ENCODE results near the gene CCL26. TPM values are rescaled to one million over a fixed set of nuclear protein-coding genes. Genes with fewer than 3 reads are reported as not detected.

Gene CCL26
- total and polyA plus RNA-seq, 2 of the 4 experiments (the other 2 are of a cell fraction) = not detected

DNA sequence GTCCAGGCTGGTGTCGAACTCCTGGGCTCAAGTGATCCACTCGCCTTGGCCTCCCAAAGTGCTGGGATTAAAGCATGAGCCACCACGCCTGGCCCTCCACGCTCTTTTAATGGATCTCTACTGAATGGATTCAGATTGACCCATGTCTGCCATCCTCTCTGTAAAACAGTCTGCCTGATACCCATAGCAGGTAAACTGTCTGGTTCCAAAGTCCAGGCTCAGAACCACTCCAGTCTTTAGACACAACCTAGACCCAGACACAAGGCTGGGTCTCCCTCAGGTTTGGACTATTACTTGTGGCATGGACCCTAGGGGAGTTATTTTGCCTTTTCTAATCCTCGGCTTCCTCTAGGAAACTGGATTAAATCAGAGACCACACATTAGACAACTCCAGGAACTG lies 52.4 kb downstream of the CCL26 start:
- POLR2A ChIA-PET (ENCODE audit: unreplicated experiment) = no interaction called here
- Histone ChIP-seq H3K4ac (ENCODE audit: low read depth, low read length) (0 out of 2 replicates have a peak overlapping the region, but pooled peaks have one; percentile 34), H3K9ac (ENCODE audit: low read depth, low read length) (no peak overlapping the region), H4K91ac (ENCODE audit: insufficient read depth, low read depth, low read length) (no peak overlapping the region; the same call in 1 of the 2 replicates), H3K27ac (ENCODE audit: insufficient read depth, low read length) (no peak overlapping the region), H3K56ac (ENCODE audit: extremely low read depth, insufficient read depth, low read length) (no peak overlapping the region), H3K18ac (ENCODE audit: low read depth, low read length) (no peak overlapping the region), H2BK20ac (ENCODE audit: low read depth, low read length) (0 out of 2 replicates have a peak overlapping the region, but pooled peaks have one; percentile 32), H3K23ac (ENCODE audit: low read depth, low read length) (no peak overlapping the region), H3K9me3 (ENCODE audit: control insufficient read depth, insufficient read depth, low read length) (no peaks in the 10 kb centered on the region), H2BK5ac (ENCODE audit: low read depth, low read length, poor library complexity, severe bottlenecking) (no peak overlapping the region), H2BK15ac (ENCODE audit: low read depth, low read length) (no peak overlapping the region), H3K36me3 (ENCODE audit: control insufficient read depth, insufficient read depth, low read length) (peaks cover 2% of the 10 kb centered on the region; the same call in 1 of the 2 replicates), H4K20me1 (ENCODE audit: insufficient read depth, low read length) (no peaks in the 10 kb centered on the region), H2AK5ac (ENCODE audit: low read depth, low read length) (0 out of 2 replicates have a peak overlapping the region, but pooled peaks have one; percentile 9), H3K4me3 (ENCODE audit: insufficient read depth, low read depth, low read length) (no peak overlapping the region), H4K5ac (ENCODE audit: low read depth, low read length) (no peak overlapping the region), H3K4me1 (ENCODE audit: control insufficient read depth, insufficient read depth, low read length) (0 out of 2 replicates have a peak, but pooled peaks cover 3% of the 10 kb centered on the region), H3K14ac (replicated peaks; ENCODE audit: low read depth, low read length) (no peak overlapping the region), H3K27me3 (ENCODE audit: control insufficient read depth, insufficient read depth, low read length) (no peaks in the 10 kb centered on the region), H3K79me1 (ENCODE audit: low read depth in 1 of 2, low read length in 2 of 2) (peaks cover 0 to 31% of the 10 kb centered on the region in 2 experiments; a peak in 3 of 4 replicates), H3K9me1 (ENCODE audit: insufficient read depth, low read length) (peaks cover 14% of the 10 kb centered on the region), H2AFZ (replicated peaks; ENCODE audit: low read length, poor library complexity) (no peak overlapping the region), H2BK120ac (ENCODE audit: low read depth, low read length) (no peak overlapping the region), H4K8ac (ENCODE audit: low read depth in 2 of 2, low read length in 2 of 2) (no peak overlapping the region; a peak in 1 of 4 replicates), H2AK9ac (replicated peaks; ENCODE audit: low read depth, low read length, poor library complexity) (no peak overlapping the region), H3K4me2 (ENCODE audit: low read depth, low read length) (no peak overlapping the region)
- intact Hi-C loops (cut with micrococcal nuclease) (no loop called here), dilution Hi-C loops (cut with HindIII; ENCODE audit: low sequenced_read_pairs, unreplicated experiment) (no loop called here), in situ Hi-C loops (cut with MboI; ENCODE audit: low sequenced_read_pairs) (no loop called here)
- no peak for DNase-seq
- WGBS, 2 experiments (ENCODE audit: extremely low coverage in 2 of 2, insufficient read length in 1 of 2) = 100% methylated on average over 1 of the region's 5 CpGs; no CpG with 5 or more reads in 1 of the 2 experiments
- CTCF ChIA-PET = no interaction called here
- ATAC-seq (ENCODE audit: low read depth) = no peak
- no TSS peak for BruUV-seq (replicated peaks)
- TF ChIP-seq RAD21 (IDR thresholded peaks at IDR 0.05; ENCODE audit: low read length) (no peak), CHD1 (IDR thresholded peaks at IDR 0.05; ENCODE audit: low read depth, low read length) (no peak), MXI1 (IDR thresholded peaks at IDR 0.05; ENCODE audit: borderline replicate concordance, low read depth, low read length) (no peak), RCOR1 (IDR thresholded peaks at IDR 0.05; ENCODE audit: insufficient replicate concordance, low read length) (no peak), FOS (IDR thresholded peaks at IDR 0.05; ENCODE audit: low read depth, low read length) (no peak), POLR2A (IDR thresholded peaks at IDR 0.05; ENCODE audit: low read depth, low read length) (no peak), RFX5 (IDR thresholded peaks at IDR 0.05; ENCODE audit: low read depth, low read length) (no peak), SMC3 (IDR thresholded peaks at IDR 0.05; ENCODE audit: low read depth, low read length) (no peak)
- TF ChIP-seq, protein P1, sequence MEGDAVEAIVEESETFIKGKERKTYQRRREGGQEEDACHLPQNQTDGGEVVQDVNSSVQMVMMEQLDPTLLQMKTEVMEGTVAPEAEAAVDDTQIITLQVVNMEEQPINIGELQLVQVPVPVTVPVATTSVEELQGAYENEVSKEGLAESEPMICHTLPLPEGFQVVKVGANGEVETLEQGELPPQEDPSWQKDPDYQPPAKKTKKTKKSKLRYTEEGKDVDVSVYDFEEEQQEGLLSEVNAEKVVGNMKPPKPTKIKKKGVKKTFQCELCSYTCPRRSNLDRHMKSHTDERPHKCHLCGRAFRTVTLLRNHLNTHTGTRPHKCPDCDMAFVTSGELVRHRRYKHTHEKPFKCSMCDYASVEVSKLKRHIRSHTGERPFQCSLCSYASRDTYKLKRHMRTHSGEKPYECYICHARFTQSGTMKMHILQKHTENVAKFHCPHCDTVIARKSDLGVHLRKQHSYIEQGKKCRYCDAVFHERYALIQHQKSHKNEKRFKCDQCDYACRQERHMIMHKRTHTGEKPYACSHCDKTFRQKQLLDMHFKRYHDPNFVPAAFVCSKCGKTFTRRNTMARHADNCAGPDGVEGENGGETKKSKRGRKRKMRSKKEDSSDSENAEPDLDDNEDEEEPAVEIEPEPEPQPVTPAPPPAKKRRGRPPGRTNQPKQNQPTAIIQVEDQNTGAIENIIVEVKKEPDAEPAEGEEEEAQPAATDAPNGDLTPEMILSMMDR (conservative IDR thresholded peaks at IDR 0.05; ENCODE audit: low read depth, low read length) = no peak

Other genes with a start within 250 kb of the CCL26 start
- gene HIP1, start 33.3 kb downstream of the CCL26 start, total RNA-seq (2012; rRNA removed) = 10.0 and 11.1 TPM in 2 replicates
- 6.5 and 6.8 TPM in 2 replicates for gene HIP1, start 33.3 kb downstream of the CCL26 start, polyA plus RNA-seq (2012; rRNA removed)
- gene CCL24, start 41.6 kb upstream of the CCL26 start, total RNA-seq (2012; rRNA removed) = not detected in 2 replicates
- not detected in 2 replicates for gene CCL24, start 41.6 kb upstream of the CCL26 start, polyA plus RNA-seq (2012; rRNA removed)
- 9.7 and 10.8 TPM in 2 replicates for gene RHBDD2, start 106.8 kb upstream of the CCL26 start, total RNA-seq (2012; rRNA removed)
- 42.4 and 47.5 TPM in 2 replicates for gene RHBDD2, start 106.8 kb upstream of the CCL26 start, polyA plus RNA-seq (2012; rRNA removed)
- 25.3 and 25.5 TPM in 2 replicates for gene POR, start 142.9 kb upstream of the CCL26 start, total RNA-seq (2012; rRNA removed)
- gene POR, start 142.9 kb upstream of the CCL26 start, polyA plus RNA-seq (2012; rRNA removed) = 42.2 and 60.4 TPM in 2 replicates
- gene TMEM120A, start 222.4 kb upstream of the CCL26 start, total RNA-seq (2012; rRNA removed) = 23.1 and 32.1 TPM in 2 replicates
- 33.8 and 39.3 TPM in 2 replicates for gene TMEM120A, start 222.4 kb upstream of the CCL26 start, polyA plus RNA-seq (2012; rRNA removed)